Right lobe of liver (tissue), 6 donors: ENCODE measurements around the gene COL5A1. TPM values are rescaled to one million over a fixed set of nuclear protein-coding genes. Genes with fewer than 3 reads are reported as not detected.
A peak's percentile ranks its signal among the peaks of the same experiment; 100 is the strongest.

ENCODE experiments used
- ATAC-seq, 4 donors: fragments of 200-7000 bp; cut with Tn5 transposase; one replicate each; pipeline ENCODE4 v1.9.1; 2020; ENCODE audit warnings: mild to moderate bottlenecking in 4 of 4, moderate library complexity in 4 of 4
- DNase-seq, 3 donors: peaks; one replicate each; pipeline ENCODE4 v3.0.0-alpha.2; 2020
- H3K27ac ChIP-seq, 3 donors: fragments of 200-600 bp; one replicate each; pipeline ENCODE4 v1.8.0; 2022
- H3K27me3 ChIP-seq, 2 donors: fragments of 200-600 bp; one replicate each; pipeline ENCODE4 v1.8.0; 2022
- H3K36me3 ChIP-seq, 4 donors: fragments of 200-600 bp; sonication (generic) in 1 of 4; one replicate each; pipeline versions ENCODE4 v1.5.1 to v1.8.0; 2017 to 2022; ENCODE audit warnings: control low read depth in 1 of 4
- H3K4me1 ChIP-seq, 4 donors: fragments of 200-600 bp; sonication (generic) in 1 of 4; one replicate each; pipeline versions ENCODE4 v1.5.1 to v1.8.0; 2017 to 2022; ENCODE audit warnings: control low read depth in 1 of 4
- H3K4me3 ChIP-seq, 3 donors: fragments of 200-600 bp; one replicate each; pipeline ENCODE4 v1.8.0; 2022
- H3K9me3 ChIP-seq, 4 donors: fragments of 200-600 bp; sonication (generic) in 1 of 4; one replicate each; pipeline versions ENCODE4 v1.5.1 to v1.8.0; 2017 to 2022; ENCODE audit warnings: control low read depth in 1 of 4
- CTCF ChIP-seq, 4 donors: fragments of 200-600 bp in 3 of 4; fragments of 450-650 bp in 1 of 4; IDR thresholded peaks; one replicate each; pipeline versions ENCODE4 v1.5.1 to v1.8.0; 2016 to 2022; ENCODE audit warnings: antibody characterized with exemption in 4 of 4, mild to moderate bottlenecking in 2 of 4
- POLR2A ChIP-seq: fragments of 450-650 bp; IDR thresholded peaks from one replicate; pipeline ENCODE4 v1.6.1; 2017; ENCODE audit warnings: antibody characterized with exemption, mild to moderate bottlenecking
- WGBS: methylation state at CpG from one replicate; pipeline ENCODE4 v1.1.6; 2018; ENCODE audit warnings: low coverage, low lambda C conversion rate; ENCODE audit not compliant: insufficient coverage; ENCODE audit errors: missing lambda C conversion rate; 5-methylcytosine and 5-hydroxymethylcytosine counted together
- intact Hi-C, 2 donors: fragments of 100-400 bp; cut with DNase I; formaldehyde crosslinking; loops; one replicate each; pipeline versions ENCODE4 v1.11.2 to v1.14.1; 2022
- total RNA-seq, 6 experiments: library from RNA; depleted of rRNA in 2 of 6; stranded (reverse); fragments of >200 nt in 2 of 6; fragmentation: NEBNext Ultra II Directional in 3 of 6; extraction: Animal tissue kit (Norgen Biotek cat#: 25700) in 3 of 6; gene quantifications; one replicate each; pipeline versions ENCODE4 v1.1.0 to v1.2.4, GENCODE V29; 2016 to 2023
- donor health status: DM: no; HTN: yes; CAD: no.
- donor health status: DM: no; HTN: no; CAD: no.
- donor health status: DM: no; HTN: no; CAD: no.
- donor health status: DM: no; HTN: yes; CAD: no.
- donor health status: DM: no; HTN: yes; CAD: no.

The COL5A1 gene
- total RNA-seq, 6 experiments from 2014 or later = 1.5 to 17.0 (median 7.7) TPM

DNA sequence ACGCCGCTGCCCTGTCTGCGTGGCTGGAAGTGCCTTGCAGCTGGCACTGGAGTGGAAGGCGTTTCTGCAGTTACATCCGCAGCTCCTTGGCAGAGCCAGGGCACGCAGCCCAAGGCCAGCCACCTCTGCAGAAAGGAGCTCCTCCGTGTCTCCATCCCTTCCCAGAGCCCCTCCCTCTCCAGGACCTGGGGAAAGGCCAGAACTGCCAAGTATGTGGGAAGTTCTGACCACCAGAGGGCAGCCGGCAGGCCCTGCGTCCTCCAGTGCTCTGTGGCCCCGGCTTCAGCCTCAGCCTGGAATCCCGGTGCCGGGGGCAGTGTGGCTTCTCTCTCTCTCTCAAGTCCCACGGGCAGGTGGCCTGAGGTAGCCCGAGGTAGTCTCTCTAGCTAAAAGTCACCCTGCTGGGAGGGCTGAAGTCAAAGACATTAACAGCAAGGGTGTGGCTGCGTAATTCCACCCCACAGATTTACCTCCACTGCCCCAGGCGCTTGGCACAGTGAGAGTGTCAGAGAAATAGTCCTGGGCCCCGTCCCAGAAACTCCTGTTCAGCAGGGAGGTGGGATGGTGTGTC lies 137.3 kb downstream of the COL5A1 start:
- peak; percentile 78 to 85 (median 82) for ATAC-seq
- Histone ChIP-seq H3K4me3 (no peak overlapping the region), H3K9me3 (no peaks in the 10 kb centered on the region), H3K36me3 (no peaks in the 10 kb centered on the region), H3K27ac (no peak overlapping the region), H3K4me1 (no peaks in the 10 kb centered on the region), H3K27me3 (no peaks in the 10 kb centered on the region)
- WGBS = 23% methylated on average over 7 of the region's 17 CpGs
- intact Hi-C loops = no loop called here
- no peak for TF ChIP-seq POLR2A
- TF ChIP-seq CTCF (IDR thresholded peaks at IDR 0.05) = peak; percentile 46 to 73 (median 63)
- DNase-seq = peak; percentile 65 to 71 (median 66)

DNA sequence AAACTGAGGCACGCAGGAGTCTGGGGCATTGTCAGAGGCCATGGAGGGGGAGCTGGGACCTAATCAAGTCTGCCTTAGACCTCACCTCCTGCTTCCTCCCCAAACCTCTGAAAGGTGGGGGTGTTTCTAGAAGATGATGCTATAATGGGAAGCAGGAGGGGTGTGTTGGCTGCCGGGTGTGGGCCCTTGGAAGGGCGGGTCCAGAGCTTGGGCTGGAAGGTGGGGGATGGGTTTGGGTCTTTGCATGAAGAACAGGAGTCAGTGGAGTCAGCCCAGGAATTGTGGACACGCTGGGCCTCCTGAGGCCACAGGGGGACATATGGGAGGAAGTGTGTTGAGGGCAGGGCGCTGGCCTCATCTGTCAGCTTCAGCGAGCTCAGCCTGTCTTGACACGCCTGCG lies 138.0 kb downstream of the COL5A1 start:
- DNase-seq (no peak), ATAC-seq (no peak)
- no peaks in the 10 kb centered on the region for H3K27me3 ChIP-seq
- 74% methylated on average over 3 of the region's 8 CpGs for WGBS
- no peak overlapping the region for H3K4me3 ChIP-seq
- H3K36me3 ChIP-seq = no peaks in the 10 kb centered on the region
- H3K27ac ChIP-seq = no peak overlapping the region
- TF ChIP-seq CTCF (IDR thresholded peaks at IDR 0.05) = no peak
- intact Hi-C loops = loop anchor here in 1 of 2 donors (5.0 kb wide), 1 partner anchor 203 kb away; no protein-coding TSS in a partner anchor
- no peaks in the 10 kb centered on the region for H3K9me3 ChIP-seq
- no peaks in the 10 kb centered on the region for H3K4me1 ChIP-seq

GRCh38 chr9:134781591-134782302 lies 140.1 kb downstream of the COL5A1 start:
- intact Hi-C loops = loop anchor here in 1 of 2 donors (5.0 kb wide), 1 partner anchor 201 kb away; no protein-coding TSS in a partner anchor
- no peaks in the 10 kb centered on the region for H3K36me3 ChIP-seq
- H3K4me3 ChIP-seq = no peak overlapping the region
- TF ChIP-seq POLR2A (no peak), CTCF (IDR thresholded peaks at IDR 0.05) (peak in 3 of 4 donors; percentile 20 to 38 (median 26))
- ATAC-seq = peak; percentile 34 to 48 (median 44)
- peak in 1 of 3 donors; percentile 42 for DNase-seq
- 49% methylated on average over 14 of the region's 28 CpGs for WGBS
- H3K27ac ChIP-seq = no peak overlapping the region
- no peaks in the 10 kb centered on the region for H3K9me3 ChIP-seq
- no peaks in the 10 kb centered on the region for H3K4me1 ChIP-seq
- H3K27me3 ChIP-seq = no peaks in the 10 kb centered on the region

DNA sequence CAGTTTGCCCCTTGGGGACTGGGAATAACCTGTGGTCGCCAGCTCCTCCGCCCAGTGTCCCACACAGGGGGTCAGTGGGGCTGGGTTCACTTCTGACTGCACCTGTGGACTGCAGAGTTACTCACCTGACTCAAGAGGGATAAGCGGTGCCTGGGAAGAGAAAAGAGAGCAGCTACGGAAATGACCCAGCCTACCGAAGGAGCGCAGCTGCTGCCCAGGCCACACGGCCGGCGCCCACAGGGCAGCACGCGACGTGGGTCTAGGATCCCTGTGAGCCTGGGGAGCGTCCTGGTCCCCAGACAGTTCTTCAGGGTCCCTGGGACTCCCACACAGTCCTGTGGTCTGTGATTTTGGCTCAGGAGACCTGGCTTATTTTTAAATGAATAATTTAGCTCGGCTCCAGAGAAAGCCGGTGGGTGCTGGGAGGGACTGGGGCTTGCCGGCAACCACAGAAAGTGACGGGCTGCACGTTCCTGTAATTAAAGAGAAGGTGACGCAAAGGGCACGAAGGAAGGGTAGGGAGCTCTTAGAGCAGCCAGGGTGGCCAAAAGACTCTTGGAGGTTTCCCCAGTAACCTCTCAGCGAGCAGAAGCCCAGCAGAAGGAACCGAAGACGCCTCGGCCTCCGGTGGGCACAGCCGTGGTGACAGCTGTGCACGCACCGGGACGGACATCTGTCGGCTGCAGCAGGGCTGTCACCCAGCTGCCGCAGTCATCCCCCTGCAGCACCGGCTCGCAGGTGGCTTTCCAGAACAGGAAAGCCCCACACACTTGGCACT lies 141.5 kb downstream of the COL5A1 start:
- H3K27ac ChIP-seq = no peak overlapping the region
- ATAC-seq (no peak), DNase-seq (no peak)
- no peak overlapping the region for H3K4me3 ChIP-seq
- no peaks in the 10 kb centered on the region for H3K36me3 ChIP-seq
- H3K27me3 ChIP-seq = no peaks in the 10 kb centered on the region
- TF ChIP-seq POLR2A (no peak), CTCF (IDR thresholded peaks at IDR 0.05) (no peak)
- whole genome bisulfite sequencing = 52% methylated on average over 5 of the region's 33 CpGs
- intact Hi-C loops = loop anchor here in 1 of 2 donors (5.0 kb wide), 1 partner anchor 199 kb away; no protein-coding TSS in a partner anchor
- H3K4me1 ChIP-seq = no peaks in the 10 kb centered on the region
- H3K9me3 ChIP-seq = no peaks in the 10 kb centered on the region
